Loucy (cell line): ENCODE data around the gene PBRM1.

Experiments used
- H2AFZ ChIP-seq: fragments of 200-600 bp; sonication (generic); 2 replicates; pipeline ENCODE4 v1.6.0; 2016; ENCODE audit warnings: antibody characterized with exemption, mild to moderate bottlenecking, low read length, moderate library complexity
- H3F3A ChIP-seq: fragments of 200-600 bp; 2 replicates; pipeline ENCODE4 v1.6.0; 2016; ENCODE audit warnings: antibody characterized with exemption, low read depth, mild to moderate bottlenecking
- H3K27me3 ChIP-seq: fragments of 200-600 bp; sonication (generic); 2 replicates; pipeline ENCODE4 v1.6.1; 2014; ENCODE audit warnings: low read length, mild to moderate bottlenecking; ENCODE audit not compliant: insufficient read depth, poor library complexity, severe bottlenecking
- H3K36me3 ChIP-seq: fragments of 200-600 bp; sonication (generic); 2 replicates; pipeline ENCODE4 v1.6.1; 2016; ENCODE audit warnings: low read length; ENCODE audit not compliant: insufficient read depth
- H3K4me1 ChIP-seq: fragments of 200-600 bp; sonication (generic); 2 replicates; pipeline ENCODE4 v1.5.1; 2014; ENCODE audit warnings: low read length, mild to moderate bottlenecking; ENCODE audit not compliant: insufficient read depth, poor library complexity, severe bottlenecking
- H3K4me2 ChIP-seq: fragments of 200-600 bp; sonication (generic); 2 replicates; pipeline ENCODE4 v1.6.0; 2014; ENCODE audit warnings: antibody characterized with exemption, low read length, low read depth, mild to moderate bottlenecking; ENCODE audit not compliant: poor library complexity, severe bottlenecking
- H3K4me3 ChIP-seq: fragments of 200-600 bp; sonication (generic); 2 replicates; pipeline ENCODE4 v1.5.1; 2014; ENCODE audit warnings: low read length, mild to moderate bottlenecking, mixed read lengths; ENCODE audit not compliant: poor library complexity, severe bottlenecking
- H3K79me2 ChIP-seq: fragments of 200-600 bp; sonication (generic); 2 replicates; pipeline ENCODE4 v1.6.1; 2014; ENCODE audit warnings: low read length; ENCODE audit not compliant: insufficient read depth
- H3K9ac ChIP-seq: fragments of 200-600 bp; sonication (generic); 2 replicates; pipeline ENCODE4 v1.6.0; 2014; ENCODE audit warnings: mild to moderate bottlenecking, low read depth, low read length, moderate library complexity; ENCODE audit not compliant: poor library complexity, severe bottlenecking
- H3K9me2 ChIP-seq: fragments of 200-600 bp; sonication (generic); replicated peaks from 2 replicates; pipeline ENCODE4 v1.6.1; 2016; ENCODE audit warnings: low read depth, low read length, mixed read lengths
- H3K9me3 ChIP-seq: fragments of 200-600 bp; sonication (generic); 2 replicates; pipeline ENCODE4 v1.6.1; 2014; ENCODE audit warnings: mild to moderate bottlenecking, antibody characterized with exemption, low read length, low read depth; ENCODE audit not compliant: insufficient read depth
- H4K20me1 ChIP-seq: fragments of 200-600 bp; sonication (generic); 2 replicates; pipeline ENCODE4 v1.6.0; 2014; ENCODE audit warnings: antibody characterized with exemption, low read length, mild to moderate bottlenecking; ENCODE audit not compliant: insufficient read depth, poor library complexity, severe bottlenecking
- CTCF ChIP-seq: fragments of 200-600 bp; sonication (generic); conservative IDR thresholded peaks from 2 replicates; pipeline ENCODE4 v1.5.1; 2014; ENCODE audit warnings: mild to moderate bottlenecking, antibody characterized with exemption, low read length
- EZH2phosphoT487 ChIP-seq: fragments of 200-600 bp; IDR thresholded peaks from 2 replicates; pipeline ENCODE4 v1.6.1; 2018; ENCODE audit warnings: antibody characterized with exemption, mild to moderate bottlenecking, moderate library complexity, borderline replicate concordance

The PBRM1 gene

GRCh38 chr3:52511509-52511908 lies 174.2 kb downstream of the PBRM1 start:
- no peak for TF ChIP-seq CTCF
- no peak for TF ChIP-seq EZH2phosphoT487
- Histone ChIP-seq H3K27me3 (no peaks in the 10 kb centered on the region), H3K36me3 (no peaks in the 10 kb centered on the region), H3K4me3 (no peak overlapping the region), H3K9me2 (no peaks in the 10 kb centered on the region), H3K79me2 (no peaks in the 10 kb centered on the region), H3K9me3 (no peaks in the 10 kb centered on the region), H4K20me1 (no peaks in the 10 kb centered on the region), H2AFZ (no peak overlapping the region), H3K4me1 (no peaks in the 10 kb centered on the region), H3K4me2 (no peak overlapping the region), H3K9ac (no peak overlapping the region), H3F3A (no peaks in the 10 kb centered on the region)

- no peak overlapping the region for H3K9ac ChIP-seq
- no peaks in the 10 kb centered on the region for H3F3A ChIP-seq
- no peaks in the 10 kb centered on the region for H3K36me3 ChIP-seq
- TF ChIP-seq CTCF (no peak), EZH2phosphoT487 (no peak)
- no peak overlapping the region for H3K4me2 ChIP-seq
- no peaks in the 10 kb centered on the region for H3K27me3 ChIP-seq
- no peak overlapping the region for H3K4me3 ChIP-seq
- no peaks in the 10 kb centered on the region for H3K79me2 ChIP-seq
- H3K9me3 ChIP-seq, result no peaks in the 10 kb centered on the region
- H3K9me2 ChIP-seq, result no peaks in the 10 kb centered on the region
- no peak overlapping the region for H2AFZ ChIP-seq
- no peaks in the 10 kb centered on the region for H4K20me1 ChIP-seq
- H3K4me1 ChIP-seq, result no peaks in the 10 kb centered on the region
These were observed 175.9 kb downstream of the PBRM1 start for GRCh38 chr3:52509753-52510328.

GRCh38 chr3:52507359-52507758 lies 178.4 kb downstream of the PBRM1 start:
- H3K36me3 ChIP-seq, result no peaks in the 10 kb centered on the region

More at GRCh38 chr3:52507359-52507758, 178.4 kb downstream of the PBRM1 start:
- H3K9me2 ChIP-seq, result no peaks in the 10 kb centered on the region
- H3K9me3 ChIP-seq, result no peaks in the 10 kb centered on the region
- H3K4me2 ChIP-seq, result no peak overlapping the region
- TF ChIP-seq EZH2phosphoT487, result no peak
- no peak for TF ChIP-seq CTCF
- no peaks in the 10 kb centered on the region for H3K27me3 ChIP-seq
- H3K4me1 ChIP-seq, result no peaks in the 10 kb centered on the region
- H3K79me2 ChIP-seq, result no peaks in the 10 kb centered on the region
- H3F3A ChIP-seq, result no peaks in the 10 kb centered on the region
- no peak overlapping the region for H2AFZ ChIP-seq
- H3K9ac ChIP-seq, result no peak overlapping the region
- no peak overlapping the region for H3K4me3 ChIP-seq
- no peaks in the 10 kb centered on the region for H4K20me1 ChIP-seq
